Cardiac muscle cell (in vitro differentiated cells and primary cell): Measurements from ENCODE around the gene GAS7. TPM values are rescaled to one million over a fixed set of nuclear protein-coding genes. Genes with fewer than 3 reads are reported as not detected.

Experiments used
- DNase-seq, 2 donors: peaks; one replicate each; pipeline versions ENCODE4 v3.0.0 to v3.0.0-alpha.2; 2010 to 2017; ENCODE audit warnings: low read depth in 1 of 2, low spot score in 1 of 2
- H3K27ac ChIP-seq: fragments of 200-600 bp; sonication (generic); 2 replicates; pipeline ENCODE4 v1.5.1; 2016
- H3K27me3 ChIP-seq: fragments of 200-600 bp; sonication (generic); 2 replicates; pipeline ENCODE4 v1.6.0; 2016; ENCODE audit warnings: control low read depth
- H3K36me3 ChIP-seq: fragments of 200-600 bp; sonication (generic); 2 replicates; pipeline ENCODE4 v1.5.1; 2016; ENCODE audit warnings: control low read depth
- H3K4me1 ChIP-seq: fragments of 200-600 bp; sonication (generic); 2 replicates; pipeline ENCODE4 v1.8.1; 2017; ENCODE audit warnings: low read depth, mild to moderate bottlenecking, mixed run types
- H3K4me3 ChIP-seq: fragments of 200-600 bp; sonication (generic); 2 replicates; pipeline ENCODE4 v1.5.1; 2016; ENCODE audit warnings: mild to moderate bottlenecking
- H3K9me3 ChIP-seq: fragments of 200-600 bp; sonication (generic); 2 replicates; pipeline ENCODE4 v1.5.1; 2017; ENCODE audit warnings: low read depth, mild to moderate bottlenecking, control low read depth
- polyA plus RNA-seq: library from polyadenylated mRNA; unstranded; fragments of >200 nt; fragmentation: Nextera tagmentation; extraction: Ambion mirVana; gene quantifications from 2 replicates; pipeline ENCODE4 v1.2.1, GENCODE V29; 2016
- total RNA-seq: library from RNA; depleted of rRNA; stranded (reverse); fragments of >200 nt; gene quantifications from 2 replicates; pipeline ENCODE4 v1.2.3, GENCODE V29; 2016
- TF ChIP-seq, protein P1 (sequence below): IDR thresholded peaks from 2 replicates; pipeline ENCODE4 v1.5.1; 2012; ENCODE audit warnings: low read depth, mild to moderate bottlenecking, low read length

The GAS7 gene
- total and polyA plus RNA-seq, 2 experiments from 2014 or later = 6.1 to 13.5 TPM

DNA sequence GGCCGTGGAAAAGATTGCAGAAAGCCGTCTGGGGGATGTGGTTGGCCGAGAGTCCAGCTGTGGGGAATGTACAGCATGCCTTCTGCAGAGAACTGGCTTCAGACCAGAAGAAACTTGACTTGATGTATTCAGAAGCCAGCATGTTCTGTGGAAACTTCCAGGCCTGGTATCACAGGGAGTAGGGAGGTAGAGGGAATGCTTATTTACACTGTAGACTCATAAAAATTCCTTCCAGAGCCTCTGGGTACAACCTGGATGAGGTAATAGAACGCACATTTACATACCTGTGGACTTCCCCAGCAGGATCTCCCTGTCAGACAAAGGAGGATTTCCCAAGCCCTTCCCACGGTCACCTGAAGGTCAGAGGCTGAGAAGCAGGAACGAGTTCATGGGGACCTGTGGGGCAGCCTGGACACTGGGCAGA, 11.8 kb upstream of the GAS7 start:
- Histone ChIP-seq H3K4me3 (no peak overlapping the region), H3K4me1 (no peaks in the 10 kb centered on the region), H3K27me3 (no peaks in the 10 kb centered on the region), H3K27ac (no peak overlapping the region), H3K36me3 (no peaks in the 10 kb centered on the region), H3K9me3 (no peaks in the 10 kb centered on the region)
- peak in 1 of 2 donors; percentile 95 for DNase-seq
- TF ChIP-seq, protein P1, sequence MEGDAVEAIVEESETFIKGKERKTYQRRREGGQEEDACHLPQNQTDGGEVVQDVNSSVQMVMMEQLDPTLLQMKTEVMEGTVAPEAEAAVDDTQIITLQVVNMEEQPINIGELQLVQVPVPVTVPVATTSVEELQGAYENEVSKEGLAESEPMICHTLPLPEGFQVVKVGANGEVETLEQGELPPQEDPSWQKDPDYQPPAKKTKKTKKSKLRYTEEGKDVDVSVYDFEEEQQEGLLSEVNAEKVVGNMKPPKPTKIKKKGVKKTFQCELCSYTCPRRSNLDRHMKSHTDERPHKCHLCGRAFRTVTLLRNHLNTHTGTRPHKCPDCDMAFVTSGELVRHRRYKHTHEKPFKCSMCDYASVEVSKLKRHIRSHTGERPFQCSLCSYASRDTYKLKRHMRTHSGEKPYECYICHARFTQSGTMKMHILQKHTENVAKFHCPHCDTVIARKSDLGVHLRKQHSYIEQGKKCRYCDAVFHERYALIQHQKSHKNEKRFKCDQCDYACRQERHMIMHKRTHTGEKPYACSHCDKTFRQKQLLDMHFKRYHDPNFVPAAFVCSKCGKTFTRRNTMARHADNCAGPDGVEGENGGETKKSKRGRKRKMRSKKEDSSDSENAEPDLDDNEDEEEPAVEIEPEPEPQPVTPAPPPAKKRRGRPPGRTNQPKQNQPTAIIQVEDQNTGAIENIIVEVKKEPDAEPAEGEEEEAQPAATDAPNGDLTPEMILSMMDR = no peak

GRCh38 chr17:10208604-10209193, 10.3 kb upstream of the GAS7 start:
- TF ChIP-seq, protein P1 = no peak
- DNase-seq = no peak

DNA sequence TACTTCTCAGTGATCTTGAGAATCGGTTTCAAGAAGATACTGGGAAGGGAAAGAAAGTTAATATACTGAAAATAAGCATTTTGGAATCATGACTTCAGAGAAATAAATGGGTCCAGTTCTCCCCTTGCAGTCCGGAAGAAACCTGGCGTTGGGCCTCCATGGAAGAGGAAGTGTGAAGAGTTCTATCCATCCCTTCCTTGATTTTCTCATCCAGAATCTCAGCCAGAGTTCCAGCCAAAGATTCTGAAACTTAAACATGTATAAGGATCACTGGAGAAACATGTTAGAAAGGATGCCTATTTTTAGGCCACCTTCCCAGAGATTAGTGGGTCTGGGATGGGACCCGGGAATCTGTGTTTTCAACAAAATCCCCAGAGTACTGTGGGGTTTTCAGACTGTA, 8.7 kb upstream of the GAS7 start:
- Histone ChIP-seq H3K27me3 (no peaks in the 10 kb centered on the region), H3K4me1 (no peaks in the 10 kb centered on the region), H3K27ac (no peak overlapping the region), H3K9me3 (no peaks in the 10 kb centered on the region), H3K36me3 (no peaks in the 10 kb centered on the region), H3K4me3 (no peak overlapping the region)
- no peak for DNase-seq
- TF ChIP-seq, protein P1 = no peak

More at GRCh38 chr17:10208604-10209193, 10.3 kb upstream of the GAS7 start:
- Histone ChIP-seq H3K9me3 (no peaks in the 10 kb centered on the region), H3K27me3 (no peaks in the 10 kb centered on the region), H3K27ac (no peak overlapping the region), H3K4me1 (no peaks in the 10 kb centered on the region), H3K36me3 (no peaks in the 10 kb centered on the region), H3K4me3 (no peak overlapping the region)

- Histone ChIP-seq H3K27me3 (peaks cover 11% of the 10 kb centered on the region), H3K36me3 (no peaks in the 10 kb centered on the region), H3K9me3 (no peaks in the 10 kb centered on the region), H3K4me3 (no peak overlapping the region), H3K27ac (no peak overlapping the region), H3K4me1 (no peaks in the 10 kb centered on the region)
- TF ChIP-seq, protein P1 = no peak
- DNase-seq = no peak
Observed at GRCh38 chr17:10205549-10206185, 7.3 kb upstream of the GAS7 start.

DNA sequence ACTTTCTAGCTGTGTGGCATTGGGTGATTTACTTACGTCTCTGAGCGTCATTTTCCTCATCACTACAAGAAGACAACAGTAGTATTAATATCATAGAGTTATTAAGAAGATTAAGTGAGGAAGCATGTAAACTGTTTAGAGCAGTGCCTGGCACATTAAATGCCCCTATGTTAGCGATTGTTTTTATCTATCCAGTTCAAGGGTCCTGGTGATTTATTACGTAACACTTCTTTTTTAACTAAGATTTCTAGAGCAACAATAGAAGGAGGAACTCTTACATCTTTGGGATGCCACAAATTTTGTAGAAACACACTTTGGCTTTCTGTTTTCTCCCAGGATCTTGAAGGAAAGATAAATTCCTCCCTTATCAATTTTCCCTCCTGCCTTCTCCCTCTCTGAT, 3.3 kb upstream of the GAS7 start:
- no peaks in the 10 kb centered on the region for H3K9me3 ChIP-seq
- TF ChIP-seq, protein P1 = no peak
- H3K4me3 ChIP-seq = no peak overlapping the region
- H3K36me3 ChIP-seq = no peaks in the 10 kb centered on the region
- peaks cover 12% of the 10 kb centered on the region for H3K27me3 ChIP-seq
- H3K4me1 ChIP-seq = no peaks in the 10 kb centered on the region
- H3K27ac ChIP-seq = no peak overlapping the region
- no peak for DNase-seq
